Prostate gland (tissue), 2 donors: Measurements from ENCODE around the gene PGBD2.
A peak's percentile ranks its signal among the peaks of the same experiment; 100 is the strongest.

Source experiments
- CTCF ChIP-seq, 4 experiments: fragments of 200-600 bp in 2 of 4; fragments of 450-650 bp in 2 of 4; sonication (generic) in 2 of 4; IDR thresholded peaks; 1 replicate in 3 of 4; 2 replicates in 1 of 4; pipeline ENCODE4 v1.5.1; 2016 to 2019; ENCODE audit warnings: antibody characterized with exemption in 4 of 4, mild to moderate bottlenecking in 2 of 4, moderate library complexity in 2 of 4
- POLR2AphosphoS5 ChIP-seq: sonication (generic); formaldehyde crosslinking; IDR thresholded peaks from one replicate; pipeline ENCODE4 v1.6.1; 2017; ENCODE audit warnings: antibody characterized with exemption

- TF ChIP-seq CTCF (IDR thresholded peaks at IDR 0.05), result peak; percentile 34 to 79 (median 68)
- TF ChIP-seq POLR2AphosphoS5, result peak; percentile 48
Measured at GRCh38 chr1:248906009-248906752, at the start of gene PGBD2.
